SK-N-MC (cell line): ENCODE results near the gene WNT7A.

ENCODE experiments used
- EZH2 ChIP-seq: fragments of 200-600 bp; sonication (generic); IDR thresholded peaks from one replicate; pipeline ENCODE4 v1.6.1; 2017; ENCODE audit warnings: antibody characterized with exemption
- FOXP2 ChIP-seq: optimal IDR thresholded peaks from 2 replicates; pipeline ENCODE3; 2011; ENCODE audit warnings: mild to moderate bottlenecking, moderate library complexity; ENCODE audit not compliant: insufficient read depth; ENCODE audit errors: extremely low read length, control extremely low read depth
- POLR2AphosphoS5 ChIP-seq: IDR thresholded peaks from 2 replicates; pipeline ENCODE4 v1.6.1; 2012; ENCODE audit warnings: mild to moderate bottlenecking, low read depth, low read length, borderline replicate concordance

DNA sequence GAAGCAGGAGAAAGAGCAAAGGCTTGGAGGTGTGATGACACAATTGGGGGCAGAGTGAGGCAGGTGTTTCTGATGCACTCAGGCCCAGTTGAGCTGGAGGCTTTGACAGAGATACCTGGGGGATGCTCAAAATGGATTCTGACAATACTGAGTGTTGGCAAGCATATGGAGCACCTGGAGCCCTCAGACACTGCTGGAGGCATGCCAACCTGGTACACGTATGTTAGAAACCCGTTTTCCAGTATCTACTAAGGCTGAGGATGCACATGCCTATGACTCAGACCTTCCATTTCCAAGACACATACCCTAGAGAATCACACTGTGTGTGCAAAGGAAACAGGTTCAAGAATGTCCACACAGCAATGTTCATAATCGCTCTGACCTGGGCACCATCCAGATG, 58.7 kb downstream of the WNT7A start:
- TF ChIP-seq POLR2AphosphoS5 (no peak), EZH2 (no peak), FOXP2 (no peak)
